Measurements from ENCODE around the gene RPUSD3. TPM values are rescaled to one million over a fixed set of nuclear protein-coding genes. Genes with fewer than 3 reads are reported as not detected.

RPUSD3 gene
- total RNA-seq, 1 experiment from 2014 or later: 34.0 TPM

GRCh38 chr3:9792405-9793160, 51.2 kb downstream of the RPUSD3 start, which contains the start of the genes ARPC4 and TADA3:
TSS of gene ARPC4 (plus strand) at chr3:9793082. CDS start at chr3:9793122, 40 bp downstream.
TSS of gene TADA3 (minus strand) at chr3:9792473. CDS start at chr3:9791466, 1,007 bp downstream.
- H3K27ac ChIP-seq: peak within 1 kb of the TSS; percentile 97
- DNase-seq: peak; percentile 95 to 97
- no peaks in the 10 kb centered on the region for H3K27me3 ChIP-seq
- H3K36me3 ChIP-seq: peaks cover 10% of the 10 kb centered on the region; the same call in 1 of the 2 replicates
- no peaks in the 10 kb centered on the region for H3K9me3 ChIP-seq (replicated peaks)
- peak within 1 kb of the TSS; percentile 79 for H3K4me3 ChIP-seq
- peaks cover 7% of the 10 kb centered on the region for H3K4me1 ChIP-seq

- H3K4me3 ChIP-seq: peak overlapping the region; percentile 79
- H3K36me3 ChIP-seq: peaks cover 5% of the 10 kb centered on the region; the same call in 1 of the 2 replicates
- peak overlapping the region; percentile 97 for H3K27ac ChIP-seq
- H3K27me3 ChIP-seq: no peaks in the 10 kb centered on the region
- peaks cover 7% of the 10 kb centered on the region for H3K4me1 ChIP-seq
- no peak for DNase-seq
- no peaks in the 10 kb centered on the region for H3K9me3 ChIP-seq (replicated peaks)
These were observed 51.9 kb downstream of the RPUSD3 start for GRCh38 chr3:9791790-9792404.

- DNase-seq: no peak
- Histone ChIP-seq H3K9me3 (replicated peaks) (no peaks in the 10 kb centered on the region), H3K36me3 (peaks cover 6% of the 10 kb centered on the region; the same call in 1 of the 2 replicates), H3K27me3 (no peaks in the 10 kb centered on the region), H3K4me3 (no peak overlapping the region), H3K27ac (no peak overlapping the region), H3K4me1 (peaks cover 7% of the 10 kb centered on the region)
These were observed 52.7 kb downstream of the RPUSD3 start for GRCh38 chr3:9791127-9791526.

Other genes with a start within 250 kb of the RPUSD3 start
- gene MTMR14, start 194.5 kb downstream of the RPUSD3 start, total RNA-seq (2014; rRNA removed; shearing (Covaris generic)): 21.2 and 21.7 TPM in 2 replicates
- gene CPNE9, start 140.2 kb downstream of the RPUSD3 start, total RNA-seq (2014; rRNA removed; shearing (Covaris generic)): 0.06 TPM in 1 of 2 replicates, not detected in the other
- 22.0 and 23.4 TPM in 2 replicates for gene BRPF1, start 112.3 kb downstream of the RPUSD3 start, total RNA-seq (2014; rRNA removed; shearing (Covaris generic))
- gene OGG1, start 94.1 kb downstream of the RPUSD3 start, total RNA-seq (2014; rRNA removed; shearing (Covaris generic)): 32.2 and 35.0 TPM in 2 replicates
- gene CAMK1, start 74.1 kb downstream of the RPUSD3 start, total RNA-seq (2014; rRNA removed; shearing (Covaris generic)): 5.8 TPM in 2 replicates
- gene TADA3, start 51.5 kb downstream of the RPUSD3 start, total RNA-seq (2014; rRNA removed; shearing (Covaris generic)): 58.5 and 59.3 TPM in 2 replicates
- 87.4 and 96.9 TPM in 2 replicates for gene ARPC4, start 50.9 kb downstream of the RPUSD3 start, total RNA-seq (2014; rRNA removed; shearing (Covaris generic))
- gene TTLL3, start 33.7 kb downstream of the RPUSD3 start, total RNA-seq (2014; rRNA removed; shearing (Covaris generic)): 7.0 and 14.9 TPM in 2 replicates
- gene CIDEC, start 36.2 kb upstream of the RPUSD3 start, total RNA-seq (2014; rRNA removed; shearing (Covaris generic)): not detected in 2 replicates
- gene JAGN1, start 46.6 kb upstream of the RPUSD3 start, total RNA-seq (2014; rRNA removed; shearing (Covaris generic)): 40.3 and 41.0 TPM in 2 replicates
- 0.05 and 0.12 TPM in 2 replicates for gene IL17RE, start 58.8 kb upstream of the RPUSD3 start, total RNA-seq (2014; rRNA removed; shearing (Covaris generic))
- 4.0 and 6.8 TPM in 2 replicates for gene IL17RC, start 73.1 kb upstream of the RPUSD3 start, total RNA-seq (2014; rRNA removed; shearing (Covaris generic))
- gene CRELD1, start 89.8 kb upstream of the RPUSD3 start, total RNA-seq (2014; rRNA removed; shearing (Covaris generic)): 8.1 and 8.3 TPM in 2 replicates
- 1.3 and 2.1 TPM in 2 replicates for gene PRRT3, start 108.4 kb upstream of the RPUSD3 start, total RNA-seq (2014; rRNA removed; shearing (Covaris generic))
- gene EMC3, start 142.8 kb upstream of the RPUSD3 start, total RNA-seq (2014; rRNA removed; shearing (Covaris generic)): 68.5 and 68.9 TPM in 2 replicates
- 31.1 and 39.0 TPM in 2 replicates for gene FANCD2, start 182.4 kb upstream of the RPUSD3 start, total RNA-seq (2014; rRNA removed; shearing (Covaris generic))